ENCODE measurements around the gene PSME2.

Gene PSME2

GRCh38 chr14:24146453-24146977 lies at the start of gene PSME2:
Gene PSME2, minus strand, starts transcription at chr14:24146610. Its CDS starts 29 bp downstream, at chr14:24146581.
- DNase-seq = peak; percentile 75

- DNase-seq = peak; percentile 89
Observed at GRCh38 chr14:24195186-24196070, 49.0 kb upstream of the PSME2 start, which contains the start of gene TM9SF1. Gene TM9SF1, minus strand, starts transcription at chr14:24195441. Its CDS starts 422 bp downstream, at chr14:24195019.

GRCh38 chr14:24194873-24195185 lies 48.4 kb upstream of the PSME2 start:
- no peak for DNase-seq

- no peak for DNase-seq
Observed at GRCh38 chr14:24194186-24194872, 47.9 kb upstream of the PSME2 start.

- DNase-seq = no peak
Observed at GRCh38 chr14:24192933-24193332, 46.5 kb upstream of the PSME2 start.

- DNase-seq = no peak
Observed at GRCh38 chr14:24190416-24190815, 44.0 kb upstream of the PSME2 start.

GRCh38 chr14:24189460-24189859 lies 43.0 kb upstream of the PSME2 start:
- DNase-seq = no peak

GRCh38 chr14:24189059-24189375 lies 42.6 kb upstream of the PSME2 start:
- no peak for DNase-seq

- DNase-seq = peak; percentile 94
Observed at GRCh38 chr14:24188251-24189058, 42.0 kb upstream of the PSME2 start, which contains the start of gene IPO4. Gene IPO4, minus strand, starts transcription at chr14:24188816. Its CDS starts 29 bp downstream, at chr14:24188787.

- DNase-seq = no peak
Observed at GRCh38 chr14:24187539-24187915, 41.1 kb upstream of the PSME2 start.

- DNase-seq = no peak
Observed at GRCh38 chr14:24186831-24187538, 40.6 kb upstream of the PSME2 start.

- DNase-seq = no peak
Observed at GRCh38 chr14:24185741-24186140, 39.3 kb upstream of the PSME2 start.

GRCh38 chr14:24185026-24185425 lies 38.6 kb upstream of the PSME2 start:
- no peak for DNase-seq

GRCh38 chr14:24184104-24184970 lies 37.9 kb upstream of the PSME2 start:
- DNase-seq = no peak

- no peak for DNase-seq
Observed at GRCh38 chr14:24183014-24183481, 36.6 kb upstream of the PSME2 start.

- DNase-seq = no peak
Observed at GRCh38 chr14:24182110-24182882, 35.9 kb upstream of the PSME2 start.

GRCh38 chr14:24181371-24182077 lies 35.1 kb upstream of the PSME2 start:
- no peak for DNase-seq

GRCh38 chr14:24179961-24180796 lies 33.8 kb upstream of the PSME2 start:
- no peak for DNase-seq

All from activated CD8-positive, alpha-beta memory T cell treated with anti-CD3 and anti-CD28 coated beads, Interleukin-2, amount 50 U/mL, for 4 hours (primary cell).